Hepatocyte (in vitro differentiated cells): ENCODE measurements around the gene MANSC4. TPM values are rescaled to one million over a fixed set of nuclear protein-coding genes. Genes with fewer than 3 reads are reported as not detected.

Source experiments
- DNase-seq: peaks from one replicate; pipeline ENCODE4 v3.0.0-alpha.2; 2016; ENCODE audit warnings: low spot score
- H2AFZ ChIP-seq: fragments of 200-600 bp; sonication (generic); 2 replicates; pipeline ENCODE4 v1.6.0; 2016; ENCODE audit warnings: antibody characterized with exemption, mild to moderate bottlenecking
- H3K27ac ChIP-seq: fragments of 200-600 bp; sonication (generic); 2 replicates; pipeline ENCODE4 v1.5.1; 2016; ENCODE audit warnings: mild to moderate bottlenecking
- H3K27me3 ChIP-seq: fragments of 200-600 bp; sonication (generic); 2 replicates; pipeline ENCODE4 v1.6.1; 2016
- H3K36me3 ChIP-seq: fragments of 200-600 bp; sonication (generic); replicated peaks from 2 replicates; pipeline ENCODE4 v1.5.1; 2016; ENCODE audit warnings: low read depth; ENCODE audit not compliant: insufficient read depth
- H3K4me1 ChIP-seq: fragments of 200-600 bp; sonication (generic); 2 replicates; pipeline ENCODE4 v1.5.1; 2016; ENCODE audit warnings: mild to moderate bottlenecking, moderate library complexity; ENCODE audit not compliant: insufficient read depth
- H3K4me2 ChIP-seq: fragments of 200-600 bp; sonication (generic); 2 replicates; pipeline ENCODE4 v1.6.0; 2016
- H3K4me3 ChIP-seq: fragments of 200-600 bp; sonication (generic); 2 replicates; pipeline ENCODE4 v1.5.1; 2016; ENCODE audit warnings: mild to moderate bottlenecking
- H3K79me2 ChIP-seq: fragments of 200-600 bp; sonication (generic); 2 replicates; pipeline ENCODE4 v1.6.0; 2017; ENCODE audit warnings: mild to moderate bottlenecking
- H3K9me2 ChIP-seq: fragments of 200-600 bp; sonication (generic); replicated peaks from 2 replicates; pipeline ENCODE4 v1.6.0; 2017; ENCODE audit warnings: mild to moderate bottlenecking; ENCODE audit not compliant: insufficient read depth
- H3K9me3 ChIP-seq: fragments of 200-600 bp; sonication (generic); 2 replicates; pipeline ENCODE4 v1.5.1; 2016; ENCODE audit warnings: low read depth, mild to moderate bottlenecking
- H4K20me1 ChIP-seq: fragments of 200-600 bp; sonication (generic); 2 replicates; pipeline ENCODE4 v1.6.0; 2016; ENCODE audit warnings: mild to moderate bottlenecking; ENCODE audit not compliant: insufficient read depth, poor library complexity, severe bottlenecking
- CTCF ChIP-seq: fragments of 200-600 bp; sonication (generic); IDR thresholded peaks from 2 replicates; pipeline ENCODE4 v1.5.1; 2016; ENCODE audit warnings: antibody characterized with exemption, mild to moderate bottlenecking; ENCODE audit not compliant: poor library complexity
- EZH2 ChIP-seq: fragments of 200-600 bp; sonication (generic); IDR thresholded peaks from 2 replicates; pipeline ENCODE4 v1.6.1; 2016; ENCODE audit warnings: antibody characterized with exemption, mild to moderate bottlenecking, borderline replicate concordance
- EZH2phosphoT487 ChIP-seq: fragments of 200-600 bp; sonication (generic); IDR thresholded peaks from one replicate; pipeline ENCODE4 v1.6.1; 2018; ENCODE audit warnings: antibody characterized with exemption, mild to moderate bottlenecking, low read depth, moderate library complexity; ENCODE audit not compliant: unreplicated experiment, severe bottlenecking
- WGBS: methylation state at CpG from one replicate; pipeline ENCODE4 v1.1.6; 2016; ENCODE audit warnings: low lambda C conversion rate; ENCODE audit errors: missing lambda C conversion rate; 5-methylcytosine and 5-hydroxymethylcytosine counted together
- polyA plus RNA-seq: library from polyadenylated mRNA; unstranded; fragments of >200 nt; fragmentation: Nextera tagmentation; extraction: Ambion mirVana; gene quantifications from 2 replicates; pipeline ENCODE4 v1.2.1, GENCODE V29; 2016
- total RNA-seq: library from RNA; depleted of rRNA; stranded (reverse); fragments of >200 nt; gene quantifications from 2 replicates; pipeline ENCODE4 v1.2.3, GENCODE V29; 2014

MANSC4 gene
- total and polyA plus RNA-seq, 2 experiments from 2014 or later, result 0.63 TPM; not detected in 1

- peak; percentile 13 for DNase-seq
- H2AFZ ChIP-seq, result peak overlapping the region; percentile 99
Observed at GRCh38 chr12:27780612-27781408, 774 bp upstream of the MANSC4 start.

DNA sequence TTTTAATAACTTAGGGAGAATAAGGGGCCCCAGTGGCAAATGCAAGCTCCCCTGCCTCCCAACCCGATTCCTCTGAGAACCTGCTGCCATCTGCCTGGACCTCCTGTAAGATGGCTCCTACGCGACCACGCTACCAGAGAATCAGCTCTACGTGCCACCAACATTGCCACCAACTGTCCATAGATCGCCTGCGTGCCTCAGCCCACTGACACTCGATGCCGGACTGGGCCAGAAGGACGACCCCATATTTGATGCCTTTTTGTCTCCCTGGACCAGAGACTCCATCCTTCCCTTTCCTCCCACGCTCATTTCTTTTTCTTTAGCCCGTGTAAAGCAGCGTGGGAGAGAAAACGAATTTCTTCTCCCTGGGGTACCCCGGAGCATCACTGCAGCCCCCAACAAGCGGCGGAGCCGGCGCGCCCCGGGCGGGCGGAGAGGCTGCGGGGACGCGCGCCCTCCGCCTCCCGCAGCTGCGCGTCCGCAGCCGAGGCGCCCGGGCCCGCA is 568 bp downstream of the MANSC4 start:
- Histone ChIP-seq H3K4me1 (peaks cover 16% of the 10 kb centered on the region), H4K20me1 (no peaks in the 10 kb centered on the region), H3K27me3 (no peaks in the 10 kb centered on the region), H3K27ac (peak overlapping the region; percentile 99), H3K4me2 (peak overlapping the region; percentile 99), H2AFZ (peak overlapping the region; percentile 99), H3K36me3 (no peaks in the 10 kb centered on the region), H3K4me3 (peak overlapping the region; percentile 93), H3K79me2 (peaks cover 40% of the 10 kb centered on the region), H3K9me3 (no peaks in the 10 kb centered on the region), H3K9me2 (no peaks in the 10 kb centered on the region)
- DNase-seq, result peak; percentile 25
- no peak for TF ChIP-seq CTCF
- no peak for TF ChIP-seq EZH2
- no peak for TF ChIP-seq EZH2phosphoT487
- 5% methylated on average over 31 of the region's 36 CpGs for WGBS

More at GRCh38 chr12:27780612-27781408, 774 bp upstream of the MANSC4 start:
- Histone ChIP-seq H3K4me3 (peak overlapping the region; percentile 93), H3K4me1 (peaks cover 16% of the 10 kb centered on the region), H3K36me3 (no peaks in the 10 kb centered on the region), H3K9me3 (no peaks in the 10 kb centered on the region), H4K20me1 (peaks cover 3% of the 10 kb centered on the region), H3K79me2 (peaks cover 53% of the 10 kb centered on the region), H3K27me3 (no peaks in the 10 kb centered on the region), H3K27ac (peak overlapping the region; percentile 99), H3K9me2 (no peaks in the 10 kb centered on the region), H3K4me2 (peak overlapping the region; percentile 99)
- 16% methylated on average over 22 of the region's 27 CpGs for WGBS
- TF ChIP-seq CTCF, result no peak
- TF ChIP-seq EZH2phosphoT487, result no peak
- no peak for TF ChIP-seq EZH2

GRCh38 chr12:27778206-27778605 is 1.8 kb downstream of the MANSC4 start:
- Histone ChIP-seq H4K20me1 (no peaks in the 10 kb centered on the region), H2AFZ (no peak overlapping the region), H3K4me2 (no peak overlapping the region), H3K27me3 (no peaks in the 10 kb centered on the region), H3K4me1 (peaks cover 16% of the 10 kb centered on the region), H3K4me3 (no peak overlapping the region), H3K27ac (no peak overlapping the region), H3K9me2 (no peaks in the 10 kb centered on the region), H3K79me2 (peaks cover 27% of the 10 kb centered on the region), H3K9me3 (no peaks in the 10 kb centered on the region), H3K36me3 (no peaks in the 10 kb centered on the region)
- DNase-seq, result no peak
- TF ChIP-seq CTCF, result no peak
- no peak for TF ChIP-seq EZH2phosphoT487
- no peak for TF ChIP-seq EZH2
- WGBS, result 34% methylated on average over 1 of the region's 1 CpG
